K562 (cell line): ENCODE results near the gene UBR4. TPM values are rescaled to one million over a fixed set of nuclear protein-coding genes. Genes with fewer than 3 reads are reported as not detected.

ENCODE experiments used
- ATF7 ChIP-seq: fragments of 450-650 bp; IDR thresholded peaks from 2 replicates; pipeline ENCODE4 v1.7.1; 2014; ENCODE audit warnings: mild to moderate bottlenecking, moderate library complexity
- BRD4 ChIP-seq: fragments of 200-600 bp; sonication (generic); IDR thresholded peaks from 2 replicates; pipeline ENCODE4 v1.6.1; 2017; ENCODE audit warnings: inconsistent platforms
- E2F1 ChIP-seq: sonication (generic); formaldehyde crosslinking; IDR thresholded peaks from 2 replicates; pipeline ENCODE4 v1.8.1; 2023; ENCODE audit warnings: mild to moderate bottlenecking, missing genetic modification reagents, moderate library complexity
- ELF4 ChIP-seq: fragments of 450-650 bp; formaldehyde crosslinking; IDR thresholded peaks from 2 replicates; pipeline ENCODE4 v1.4.0; 2022; ENCODE audit warnings: missing genetic modification characterization
- EWSR1 ChIP-seq: fragments of 450-650 bp; IDR thresholded peaks from 2 replicates; pipeline ENCODE4 v1.6.1; 2018; ENCODE audit warnings: borderline replicate concordance, mild to moderate bottlenecking, low read depth, moderate library complexity; ENCODE audit not compliant: partially characterized antibody
- FOXK1 ChIP-seq: sonication (generic); formaldehyde crosslinking; IDR thresholded peaks from 2 replicates; pipeline ENCODE4 v1.8.0; 2022; ENCODE audit warnings: missing genetic modification reagents, mild to moderate bottlenecking, borderline replicate concordance
- GTF2B ChIP-seq: IDR thresholded peaks from 2 replicates; pipeline ENCODE4 v1.6.1; 2011; ENCODE audit not compliant: insufficient read length; ENCODE audit errors: extremely low read depth
- HBP1 ChIP-seq: fragments of 450-650 bp; formaldehyde crosslinking; IDR thresholded peaks from 2 replicates; pipeline ENCODE4 v1.4.0; 2022; ENCODE audit warnings: missing genetic modification characterization
- HNRNPLL ChIP-seq: fragments of 200-400 bp; formaldehyde crosslinking; IDR thresholded peaks from 2 replicates; pipeline ENCODE4 v1.6.1; 2017; ENCODE audit warnings: low read length, low read depth, mild to moderate bottlenecking; ENCODE audit not compliant: poor library complexity, severe bottlenecking
- MAFF ChIP-seq: IDR thresholded peaks from 2 replicates; pipeline ENCODE4 v1.6.1; 2012; ENCODE audit warnings: low read length, improper control_type of control experiment
- NFIC ChIP-seq: fragments of 450-650 bp; IDR thresholded peaks from 2 replicates; pipeline ENCODE4 v1.6.1; 2017; ENCODE audit warnings: mild to moderate bottlenecking, inconsistent platforms
- NR0B1 ChIP-seq: fragments of 450-650 bp; IDR thresholded peaks from one replicate; pipeline ENCODE4 v1.6.1; 2018; ENCODE audit warnings: mild to moderate bottlenecking, moderate library complexity; ENCODE audit not compliant: partially characterized antibody
- POLR2A ChIP-seq: fragments of 450-650 bp; conservative IDR thresholded peaks from 2 replicates; pipeline ENCODE4 v1.6.1; 2016
- POLR2B ChIP-seq: fragments of 450-650 bp; IDR thresholded peaks from 2 replicates; pipeline ENCODE4 v1.6.1; 2018; ENCODE audit warnings: low read depth; ENCODE audit not compliant: partially characterized antibody
- RBBP5 ChIP-seq: fragments of 200-600 bp; sonication (generic); IDR thresholded peaks from 2 replicates; pipeline ENCODE4 v1.6.1; 2012; ENCODE audit warnings: borderline replicate concordance, mild to moderate bottlenecking, low read length, control low read depth, inconsistent platforms; ENCODE audit not compliant: insufficient read depth, poor library complexity, severe bottlenecking
- SMAD4 ChIP-seq: fragments of 250-450 bp; sonication (Bioruptor Pico); conservative IDR thresholded peaks from 2 replicates; pipeline ENCODE4 v1.8.0; 2021; ENCODE audit warnings: inconsistent platforms, mild to moderate bottlenecking, moderate library complexity
- SREBF1 ChIP-seq: fragments of 150-350 bp; IDR thresholded peaks from 2 replicates; pipeline ENCODE4 v1.6.1; 2014; ENCODE audit warnings: antibody characterized with exemption, low read depth, low read length, borderline replicate concordance
- SRSF1 ChIP-seq: fragments of 200-400 bp; formaldehyde crosslinking; IDR thresholded peaks from 2 replicates; pipeline ENCODE4 v1.6.1; 2017; ENCODE audit warnings: mild to moderate bottlenecking, low read depth, low read length, moderate library complexity
- TSC22D4 ChIP-seq: fragments of 450-650 bp; IDR thresholded peaks from 2 replicates; pipeline ENCODE4 v1.6.1; 2016; ENCODE audit warnings: missing genetic modification characterization, missing biosample characterization, control low read depth
- XRCC5 ChIP-seq: fragments of 200-400 bp; formaldehyde crosslinking; IDR thresholded peaks from 2 replicates; pipeline ENCODE4 v1.6.1; 2017; ENCODE audit warnings: low read depth, mild to moderate bottlenecking, low read length
- ZFPM2 ChIP-seq: fragments of 250-450 bp; sonication (Bioruptor Pico); IDR thresholded peaks from 2 replicates; pipeline ENCODE4 v1.5.1; 2022; ENCODE audit warnings: mild to moderate bottlenecking
- ZNF174 ChIP-seq: fragments of 250-450 bp; sonication (Bioruptor Pico); IDR thresholded peaks from 2 replicates; pipeline ENCODE4 v1.4.0; 2020; ENCODE audit warnings: mild to moderate bottlenecking
- ZNF316 ChIP-seq: fragments of 450-650 bp; IDR thresholded peaks from 2 replicates; pipeline ENCODE4 v1.6.1; 2016
- ZNF445 ChIP-seq: fragments of 250-450 bp; sonication (Bioruptor Pico); IDR thresholded peaks from 2 replicates; pipeline ENCODE4 v1.4.0; 2020; ENCODE audit warnings: low read depth, mild to moderate bottlenecking, moderate library complexity
- ZNF57 ChIP-seq: fragments of 450-650 bp; formaldehyde crosslinking; IDR thresholded peaks from 2 replicates; pipeline ENCODE4 v1.4.0; 2020; ENCODE audit warnings: mild to moderate bottlenecking, moderate library complexity
- polyA plus RNA-seq, 8 experiments: library from polyadenylated mRNA; depleted of rRNA in 4 of 8; stranded (reverse) in 5 of 8; unstranded in 3 of 8; fragments of >200 nt; fragmentation: Nextera tagmentation in 2 of 8; fragmentation: Illumina TruSeq in 1 of 8; extraction: Ambion mirVana in 2 of 8; extraction: Trizol in 1 of 8; gene quantifications; 2 replicates each; pipeline versions ENCODE4 v1.2.1 to v1.2.3, GENCODE V29; 2011 to 2014; ENCODE audit warnings: inconsistent platforms in 1 of 8, missing spikeins in 1 of 8
- total RNA-seq, 7 experiments: library from RNA; depleted of rRNA in 6 of 7; stranded (reverse); fragments of >200 nt in 6 of 7; fragmentation: Illumina TruSeq in 2 of 7; extraction: Trizol in 2 of 7; gene quantifications; 2 replicates each; pipeline versions ENCODE4 v1.2.1 to v1.2.3, GENCODE V29; 2011 to 2021; ENCODE audit warnings: low replicate concordance in 1 of 7

Gene UBR4
- total and polyA plus RNA-seq, 9 of the 15 experiments (the other 6 are each of a cell fraction or from before 2014, with no cell fraction given): 55.4 to 277 (median 123) TPM

GRCh38 chr1:19115082-19115808 is 94.8 kb downstream of the UBR4 start (continued):
- TF ChIP-seq E2F1 (CRISPR knock-in tag): no peak
- TF ChIP-seq GTF2B: no peak
- TF ChIP-seq HNRNPLL: no peak
- TF ChIP-seq NFIC: peak; percentile 95
- no peak for TF ChIP-seq BRD4
- TF ChIP-seq ZFPM2 (CRISPR knock-in tag): no peak
- TF ChIP-seq SRSF1: no peak
- no peak for TF ChIP-seq RBBP5
- TF ChIP-seq NR0B1: no peak
- no peak for TF ChIP-seq FOXK1 (CRISPR knock-in tag)
- no peak for TF ChIP-seq ZNF174 (CRISPR knock-in tag)
- TF ChIP-seq TSC22D4 (tag): 0 out of 2 replicates have a peak, but pooled peaks have one; percentile 53
- TF ChIP-seq ZNF445: no peak
- TF ChIP-seq MAFF: no peak
- TF ChIP-seq HBP1: no peak
- 0 out of 2 replicates have a peak, but pooled peaks have one; percentile 29 for TF ChIP-seq ELF4
- TF ChIP-seq EWSR1: no peak
- TF ChIP-seq ZNF316: no peak
- TF ChIP-seq ZNF57 (CRISPR knock-in tag): no peak
- TF ChIP-seq SREBF1: no peak
- TF ChIP-seq POLR2B: peak; percentile 13
- TF ChIP-seq SMAD4: no peak
- no peak for TF ChIP-seq ATF7
- no peak for TF ChIP-seq XRCC5
- TF ChIP-seq POLR2A: 0 out of 2 replicates have a peak, but pooled peaks have one; percentile 18
